HL-60/S4 treated with phorbol 12-myristate 13-acetate at 8.2 ng/mL for 4 days and 3 days (cell line): ENCODE results near the gene SEMA4D.

Experiments
- in situ Hi-C: fragments of 300-500 bp; cut with MboI; formaldehyde crosslinking; loops from 2 replicates; pipeline ENCODE4 v1.15.0; 2022; ENCODE audit warnings: low sequenced_read_pairs

The SEMA4D gene

GRCh38 chr9:89467278-89467625 lies 30.7 kb downstream of the SEMA4D start:
- in situ Hi-C loops = loop anchor here (10.0 kb wide), 2 partner anchors 48 to 52 kb away; no protein-coding TSS in a partner anchor

GRCh38 chr9:89466451-89467277 lies 31.2 kb downstream of the SEMA4D start:
- in situ Hi-C loops = loop anchor here (10.0 kb wide), 2 partner anchors 48 to 52 kb away; no protein-coding TSS in a partner anchor

- in situ Hi-C loops = loop anchor here (10.0 kb wide), 2 partner anchors 49 to 51 kb away; no protein-coding TSS in a partner anchor
Measured at GRCh38 chr9:89465726-89466308, 32.1 kb downstream of the SEMA4D start.

GRCh38 chr9:89465001-89465451 lies 32.9 kb downstream of the SEMA4D start:
- in situ Hi-C loops = loop anchor here (10.0 kb wide), 2 partner anchors 50 kb away; no protein-coding TSS in a partner anchor

- in situ Hi-C loops = loop anchor here (10.0 kb wide), 2 partner anchors 50 kb away; no protein-coding TSS in a partner anchor
Measured at GRCh38 chr9:89464300-89464901, 33.5 kb downstream of the SEMA4D start.

GRCh38 chr9:89462817-89463683 lies 34.9 kb downstream of the SEMA4D start:
- in situ Hi-C loops = loop anchor here (10.0 kb wide), 2 partner anchors 48 to 52 kb away; no protein-coding TSS in a partner anchor

- in situ Hi-C loops = loop anchor here (10.0 kb wide), 2 partner anchors 47 to 53 kb away; no protein-coding TSS in a partner anchor
Measured at GRCh38 chr9:89462199-89462598, 35.7 kb downstream of the SEMA4D start.

DNA sequence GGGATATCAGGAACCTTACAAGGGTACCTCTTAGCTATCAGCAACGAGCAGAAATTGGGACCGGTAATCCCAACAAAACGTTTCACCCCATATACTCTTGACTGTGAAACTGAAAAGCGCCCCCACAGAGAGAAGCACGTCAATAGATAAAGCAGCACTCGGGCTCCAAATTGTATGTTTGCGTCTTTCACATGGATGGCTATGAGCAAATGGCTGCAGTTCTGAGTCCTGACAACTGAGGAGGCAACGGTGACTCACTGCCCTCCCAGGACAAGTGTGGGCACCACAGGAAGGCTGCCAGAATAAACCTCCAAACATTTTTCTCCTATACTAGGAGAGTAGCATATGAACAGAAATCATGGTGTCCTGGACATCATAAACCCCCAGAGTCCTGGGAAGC lies 36.6 kb downstream of the SEMA4D start:
- in situ Hi-C loops = loop anchor here (10.0 kb wide), 2 partner anchors 46 to 54 kb away; no protein-coding TSS in a partner anchor

- in situ Hi-C loops = loop anchor here (10.0 kb wide), 2 partner anchors 46 to 54 kb away; no protein-coding TSS in a partner anchor
Measured at GRCh38 chr9:89460551-89460950, 37.4 kb downstream of the SEMA4D start.

DNA sequence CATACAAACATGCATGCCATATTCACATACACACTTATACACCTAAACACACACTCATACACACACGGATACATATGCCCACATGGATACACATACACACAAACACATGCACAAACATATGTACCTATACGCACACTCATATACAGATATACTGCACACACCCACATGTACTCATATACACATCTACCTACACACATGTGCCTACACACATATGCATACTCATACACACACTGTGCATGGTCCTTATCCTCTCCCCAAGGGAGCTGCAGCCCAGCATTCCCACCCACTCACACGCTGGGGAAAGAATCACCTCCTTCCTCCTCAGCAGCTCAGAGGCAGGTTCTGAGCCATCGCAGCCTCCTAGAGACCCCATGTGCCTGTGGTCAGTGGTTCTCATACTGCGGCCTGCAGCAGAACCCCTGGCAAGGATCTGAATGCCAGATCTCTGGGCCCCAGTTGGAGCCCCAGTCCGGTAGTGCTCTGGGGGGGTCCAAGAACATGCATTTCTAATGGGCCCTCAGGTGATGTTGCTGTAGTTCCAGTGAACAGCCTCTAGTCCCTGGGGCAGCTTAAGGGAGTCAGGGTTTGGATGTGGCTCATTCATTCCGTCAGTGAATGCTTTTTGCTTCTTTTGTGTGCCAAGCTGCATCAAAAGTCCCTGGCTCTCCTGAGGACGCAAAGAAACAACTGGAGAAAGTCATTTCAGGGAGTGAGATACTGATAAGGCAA lies 39.0 kb downstream of the SEMA4D start:
- in situ Hi-C loops = no loop called here

DNA sequence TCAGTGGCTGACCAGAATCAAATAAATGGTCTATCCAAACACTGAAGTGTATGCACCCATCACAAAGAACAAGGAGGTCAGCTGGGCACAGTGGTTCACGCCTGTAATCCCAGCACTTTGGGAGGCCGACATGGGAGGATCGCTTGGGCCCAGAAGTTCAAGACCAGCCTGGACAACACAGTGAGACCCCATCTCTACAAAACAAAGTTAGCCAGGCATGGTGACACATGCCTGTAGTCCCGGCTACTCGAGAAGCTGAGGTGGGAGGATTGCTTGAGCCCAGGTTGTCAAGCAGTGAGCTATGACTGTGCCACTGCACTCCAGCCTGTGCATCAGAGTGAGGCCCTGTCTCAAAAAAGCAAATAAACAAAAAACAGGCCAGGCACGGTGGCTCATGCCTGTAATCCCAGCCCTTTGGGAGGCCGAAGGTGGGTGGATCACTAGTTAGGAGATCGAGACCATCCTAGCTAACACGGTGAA lies 40.5 kb downstream of the SEMA4D start:
- in situ Hi-C loops = no loop called here

GRCh38 chr9:89455356-89455824 lies 42.5 kb downstream of the SEMA4D start:
- in situ Hi-C loops = no loop called here

GRCh38 chr9:89454498-89455355 lies 43.2 kb downstream of the SEMA4D start:
- in situ Hi-C loops = no loop called here

- in situ Hi-C loops = no loop called here
Measured at GRCh38 chr9:89453452-89453851, 44.5 kb downstream of the SEMA4D start.

- in situ Hi-C loops = no loop called here
Measured at GRCh38 chr9:89452561-89452960, 45.4 kb downstream of the SEMA4D start.

DNA sequence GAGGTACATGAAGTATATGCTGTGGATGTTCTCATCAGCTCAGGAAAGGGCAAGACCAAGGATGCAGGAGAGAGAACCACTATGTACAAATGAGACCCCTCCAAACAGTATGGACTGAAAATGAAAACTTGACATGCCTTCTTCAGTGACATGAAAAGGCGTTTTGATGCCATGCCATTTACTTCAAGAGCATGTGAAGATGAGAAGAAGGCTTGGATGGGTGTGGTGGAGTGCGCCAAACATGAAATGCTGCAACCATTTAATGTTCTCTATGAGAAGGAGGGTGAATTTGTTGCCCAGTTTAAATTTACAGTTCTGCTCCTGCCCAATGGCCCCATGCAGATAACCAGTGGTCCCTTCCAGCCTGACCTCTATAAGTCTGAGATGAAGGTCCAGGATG lies 47.7 kb downstream of the SEMA4D start:
- in situ Hi-C loops = no loop called here

DNA sequence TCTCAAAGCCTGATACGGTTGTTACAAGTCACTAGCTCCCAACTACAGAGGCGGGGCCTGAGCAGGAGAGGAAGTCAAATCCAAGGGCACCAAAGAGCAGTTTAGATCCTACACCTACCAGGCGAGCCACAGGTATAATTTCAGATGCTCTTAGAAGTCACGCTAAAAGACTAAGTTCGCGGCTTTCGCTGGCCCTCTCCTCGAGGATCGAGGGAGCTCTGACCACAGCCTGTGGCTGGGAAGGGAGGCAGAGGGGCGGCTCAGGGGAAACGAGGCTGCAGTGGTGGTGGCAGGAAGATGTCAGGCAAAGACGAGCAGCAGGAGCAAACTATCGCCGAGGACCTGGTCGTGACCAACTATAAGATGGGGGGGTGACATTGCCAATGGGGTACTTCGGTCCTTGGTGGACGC lies 48.6 kb downstream of the SEMA4D start:
- in situ Hi-C loops = loop anchor here (10.0 kb wide), 1 partner anchor 76 kb away; no protein-coding TSS in a partner anchor

DNA sequence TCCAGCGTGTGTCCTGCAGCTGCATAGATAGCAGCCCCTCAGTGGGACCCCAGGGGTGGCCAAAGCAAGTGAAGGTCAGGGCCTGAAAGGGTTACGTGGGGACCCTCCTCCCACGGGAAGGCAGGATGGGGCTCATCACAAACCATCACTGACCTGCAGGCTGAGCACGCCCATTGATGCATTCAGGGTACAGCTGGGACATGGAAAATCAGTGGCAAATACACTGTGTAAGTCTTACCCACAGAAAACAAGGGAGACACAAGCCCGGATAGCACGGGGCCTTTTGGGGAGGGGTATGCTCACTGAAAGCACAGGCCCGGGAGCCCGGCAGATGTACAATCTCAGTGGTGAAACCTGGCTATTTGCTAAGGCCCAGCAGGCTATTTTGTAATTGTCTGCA lies 49.1 kb downstream of the SEMA4D start:
- in situ Hi-C loops = loop anchor here (10.0 kb wide), 1 partner anchor 76 kb away; no protein-coding TSS in a partner anchor
